IPS-15b (cell line): ENCODE results near the gene PFKL.

Source experiments
- H3K27me3 ChIP-seq: one replicate; pipeline ENCODE4 v1.6.1; 2013; ENCODE audit warnings: low read length; ENCODE audit not compliant: control insufficient read depth, insufficient read depth
- H3K36me3 ChIP-seq: one replicate; pipeline ENCODE4 v1.6.1; 2013; ENCODE audit warnings: low read length; ENCODE audit not compliant: control insufficient read depth, insufficient read depth
- H3K4me1 ChIP-seq: one replicate; pipeline ENCODE4 v1.6.1; 2013; ENCODE audit warnings: mild to moderate bottlenecking, low read length; ENCODE audit not compliant: control insufficient read depth, insufficient read depth
- H3K4me3 ChIP-seq: one replicate; pipeline ENCODE4 v1.5.1; 2013; ENCODE audit warnings: low read depth, low read length
- H3K9ac ChIP-seq: one replicate; pipeline ENCODE4 v1.6.1; 2013; ENCODE audit warnings: low read depth, mild to moderate bottlenecking, low read length
- H3K9me3 ChIP-seq: one replicate; pipeline ENCODE4 v1.6.1; 2013; ENCODE audit warnings: mild to moderate bottlenecking, low read length; ENCODE audit not compliant: control insufficient read depth, insufficient read depth

PFKL gene

GRCh38 chr21:44348861-44349260 lies 49.0 kb downstream of the PFKL start:
- Histone ChIP-seq H3K36me3 (no peaks in the 10 kb centered on the region), H3K4me3 (no peak overlapping the region), H3K9ac (no peak overlapping the region), H3K27me3 (no peaks in the 10 kb centered on the region), H3K4me1 (no peaks in the 10 kb centered on the region), H3K9me3 (no peaks in the 10 kb centered on the region)

DNA sequence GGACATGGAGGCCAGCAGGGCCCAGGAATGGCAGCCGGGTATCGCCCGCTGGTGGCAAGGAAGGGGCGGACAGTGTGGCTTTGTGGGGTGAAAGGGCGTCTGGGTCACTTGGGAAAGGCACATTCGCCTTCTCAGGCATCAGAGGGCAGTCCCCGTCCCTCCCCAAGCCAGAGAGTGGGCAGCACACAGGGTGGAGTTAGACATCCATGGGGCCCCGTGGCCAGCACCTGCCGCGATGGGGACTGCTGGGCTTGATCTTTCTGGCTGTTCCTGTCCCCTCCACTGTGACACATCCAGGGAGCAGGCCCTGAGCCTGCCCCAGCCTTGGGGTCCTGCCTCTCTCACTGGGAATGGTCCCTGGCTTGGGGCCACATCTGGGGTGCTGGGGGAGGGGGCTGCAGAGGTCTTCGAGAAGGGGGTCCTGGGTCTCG lies 49.6 kb downstream of the PFKL start:
- Histone ChIP-seq H3K36me3 (no peaks in the 10 kb centered on the region), H3K9me3 (no peaks in the 10 kb centered on the region), H3K9ac (no peak overlapping the region), H3K4me3 (no peak overlapping the region), H3K4me1 (no peaks in the 10 kb centered on the region), H3K27me3 (no peaks in the 10 kb centered on the region)

- H3K4me1 ChIP-seq: no peaks in the 10 kb centered on the region
- no peaks in the 10 kb centered on the region for H3K36me3 ChIP-seq
- no peaks in the 10 kb centered on the region for H3K27me3 ChIP-seq
- no peak overlapping the region for H3K4me3 ChIP-seq
- no peaks in the 10 kb centered on the region for H3K9me3 ChIP-seq
- no peak overlapping the region for H3K9ac ChIP-seq
Measured at GRCh38 chr21:44349847-44350772, 50.3 kb downstream of the PFKL start.

DNA sequence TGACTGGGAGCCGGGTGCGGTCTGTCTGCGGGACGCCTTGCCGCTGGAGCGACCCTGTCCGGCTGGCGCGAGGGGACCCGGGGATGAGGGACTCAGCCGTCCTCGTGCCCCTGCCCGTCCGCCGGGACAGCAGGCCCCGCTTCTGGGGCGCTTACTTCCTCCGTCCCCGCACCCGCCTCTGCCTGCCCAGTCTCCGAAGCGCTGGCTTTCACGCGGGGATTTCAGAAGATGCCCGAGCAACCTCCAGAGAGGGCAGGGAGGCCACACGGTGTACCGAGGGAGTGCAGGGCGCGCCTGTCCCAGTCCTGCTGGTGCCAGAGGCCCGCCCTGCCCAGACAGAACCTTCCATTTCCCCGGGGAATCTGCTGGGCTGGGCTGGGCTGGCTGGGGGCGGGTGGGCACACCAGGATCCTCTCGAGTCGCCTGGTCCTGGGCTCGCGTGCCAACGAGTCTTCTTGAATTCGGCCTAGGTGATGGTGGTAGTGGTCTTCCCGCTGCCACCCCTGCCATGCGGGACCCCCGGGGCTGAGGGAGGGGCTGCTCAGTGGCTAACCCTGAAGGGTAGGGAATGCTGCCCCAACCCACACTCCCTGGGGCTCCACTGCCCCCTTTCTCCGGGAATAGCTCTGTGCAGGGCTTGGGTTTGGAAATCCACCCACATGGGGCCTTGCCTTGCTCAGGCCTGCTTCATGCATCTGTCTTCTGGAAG lies 51.1 kb downstream of the PFKL start:
- Histone ChIP-seq H3K9me3 (no peaks in the 10 kb centered on the region), H3K27me3 (no peaks in the 10 kb centered on the region), H3K36me3 (no peaks in the 10 kb centered on the region), H3K4me3 (no peak overlapping the region), H3K4me1 (no peaks in the 10 kb centered on the region), H3K9ac (no peak overlapping the region)

- Histone ChIP-seq H3K4me1 (no peaks in the 10 kb centered on the region), H3K4me3 (no peak overlapping the region), H3K27me3 (no peaks in the 10 kb centered on the region), H3K9me3 (no peaks in the 10 kb centered on the region), H3K36me3 (no peaks in the 10 kb centered on the region), H3K9ac (no peak overlapping the region)
Measured at GRCh38 chr21:44351535-44352252, 51.8 kb downstream of the PFKL start.

DNA sequence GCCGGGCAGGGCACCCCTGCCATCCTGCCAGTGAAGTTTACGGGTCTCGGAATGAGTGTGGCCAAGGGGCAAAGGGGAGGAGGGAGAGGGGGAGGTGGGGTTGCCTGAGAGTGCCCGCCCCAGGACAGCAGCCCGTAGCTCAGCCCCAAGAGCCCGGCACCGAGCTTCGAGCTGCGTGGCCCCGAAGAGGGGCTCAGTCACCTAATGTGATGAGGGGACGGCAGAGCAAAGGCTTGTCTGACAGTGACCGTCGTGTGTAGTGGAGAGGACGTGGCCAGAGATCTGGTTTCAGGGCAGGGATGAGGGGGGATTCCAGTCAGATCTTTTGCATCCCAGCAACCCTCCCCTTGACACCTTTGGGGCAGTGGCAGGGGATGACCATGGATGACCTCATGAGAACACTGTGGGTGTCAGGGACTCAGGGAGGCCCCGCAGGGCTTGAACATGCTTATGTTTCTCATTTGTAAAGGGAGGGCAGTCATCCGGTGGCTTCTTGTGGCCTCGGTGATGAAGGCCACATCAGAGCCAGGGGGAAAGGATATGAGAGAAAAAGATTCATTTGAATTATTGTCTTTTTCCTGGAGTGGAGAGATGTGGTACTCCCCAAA lies 52.5 kb downstream of the PFKL start:
- Histone ChIP-seq H3K36me3 (no peaks in the 10 kb centered on the region), H3K4me3 (no peak overlapping the region), H3K9me3 (no peaks in the 10 kb centered on the region), H3K4me1 (no peaks in the 10 kb centered on the region), H3K27me3 (no peaks in the 10 kb centered on the region), H3K9ac (no peak overlapping the region)

GRCh38 chr21:44353191-44353970 lies 53.5 kb downstream of the PFKL start, which contains the start of gene TRPM2:
TSS of gene TRPM2 (plus strand) at chr21:44353621. CDS start at chr21:44353701, 80 bp downstream.
- Histone ChIP-seq H3K9me3 (no peaks in the 10 kb centered on the region), H3K4me3 (no peak within 1 kb of the TSS), H3K36me3 (no peaks in the 10 kb centered on the region), H3K27me3 (no peaks in the 10 kb centered on the region), H3K4me1 (no peaks in the 10 kb centered on the region), H3K9ac (no peak within 1 kb of the TSS)

- H3K36me3 ChIP-seq: no peaks in the 10 kb centered on the region
- no peak overlapping the region for H3K4me3 ChIP-seq
- H3K9me3 ChIP-seq: no peaks in the 10 kb centered on the region
- no peak overlapping the region for H3K9ac ChIP-seq
- no peaks in the 10 kb centered on the region for H3K4me1 ChIP-seq
- H3K27me3 ChIP-seq: no peaks in the 10 kb centered on the region
Measured at GRCh38 chr21:44354001-44354405, 54.1 kb downstream of the PFKL start.

- no peak overlapping the region for H3K4me3 ChIP-seq
- H3K4me1 ChIP-seq: no peaks in the 10 kb centered on the region
- H3K9ac ChIP-seq: no peak overlapping the region
- H3K27me3 ChIP-seq: no peaks in the 10 kb centered on the region
- no peaks in the 10 kb centered on the region for H3K9me3 ChIP-seq
- H3K36me3 ChIP-seq: no peaks in the 10 kb centered on the region
Measured at GRCh38 chr21:44354775-44355771, 55.2 kb downstream of the PFKL start.

DNA sequence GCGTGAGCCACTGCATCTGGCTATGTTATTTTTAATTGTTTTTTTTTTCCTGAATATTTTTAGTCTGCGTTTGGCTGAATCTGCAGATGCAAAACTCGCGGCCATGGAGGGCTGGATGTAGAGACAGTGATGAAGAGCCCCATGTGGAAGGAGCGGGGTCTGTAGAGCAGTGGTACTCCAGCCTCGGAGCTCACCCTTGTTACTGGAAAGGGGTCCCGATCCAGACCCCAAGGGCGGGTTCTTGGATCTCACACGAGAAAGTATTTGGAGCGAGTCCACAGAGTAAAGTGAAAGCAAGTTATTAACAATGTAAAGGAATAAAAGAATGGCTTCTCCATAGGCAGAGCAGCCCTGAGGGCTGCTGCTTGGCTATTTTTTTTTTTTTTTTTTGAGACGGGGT lies 56.3 kb downstream of the PFKL start:
- no peak overlapping the region for H3K4me3 ChIP-seq
- no peaks in the 10 kb centered on the region for H3K27me3 ChIP-seq
- no peaks in the 10 kb centered on the region for H3K4me1 ChIP-seq
- no peaks in the 10 kb centered on the region for H3K9me3 ChIP-seq
- no peak overlapping the region for H3K9ac ChIP-seq
- H3K36me3 ChIP-seq: no peaks in the 10 kb centered on the region
